Embryonic facial prominence (tissue), 1 donor: ENCODE data around the gene SAMD5.

Experiments
- DNase-seq: peaks from one replicate; pipeline ENCODE4 v3.0.0-alpha.2; 2016; ENCODE audit errors: extremely low spot score

The SAMD5 gene

GRCh38 chr6:147618927-147619326, 110.4 kb downstream of the SAMD5 start:
- DNase-seq: no peak
